ENCODE results near the gene CNOT3.
A peak's percentile ranks its signal among the peaks of the same experiment; 100 is the strongest.
"Not testable (repeated sequence)": the region's sequence is repeated elsewhere in the genome, so short reads cannot be mapped to it uniquely, and the experiment has no call there.

Gene CNOT3

GRCh38 chr19:54173359-54173699 lies 35.8 kb downstream of the CNOT3 start:
- DNase-seq = no peak

DNA sequence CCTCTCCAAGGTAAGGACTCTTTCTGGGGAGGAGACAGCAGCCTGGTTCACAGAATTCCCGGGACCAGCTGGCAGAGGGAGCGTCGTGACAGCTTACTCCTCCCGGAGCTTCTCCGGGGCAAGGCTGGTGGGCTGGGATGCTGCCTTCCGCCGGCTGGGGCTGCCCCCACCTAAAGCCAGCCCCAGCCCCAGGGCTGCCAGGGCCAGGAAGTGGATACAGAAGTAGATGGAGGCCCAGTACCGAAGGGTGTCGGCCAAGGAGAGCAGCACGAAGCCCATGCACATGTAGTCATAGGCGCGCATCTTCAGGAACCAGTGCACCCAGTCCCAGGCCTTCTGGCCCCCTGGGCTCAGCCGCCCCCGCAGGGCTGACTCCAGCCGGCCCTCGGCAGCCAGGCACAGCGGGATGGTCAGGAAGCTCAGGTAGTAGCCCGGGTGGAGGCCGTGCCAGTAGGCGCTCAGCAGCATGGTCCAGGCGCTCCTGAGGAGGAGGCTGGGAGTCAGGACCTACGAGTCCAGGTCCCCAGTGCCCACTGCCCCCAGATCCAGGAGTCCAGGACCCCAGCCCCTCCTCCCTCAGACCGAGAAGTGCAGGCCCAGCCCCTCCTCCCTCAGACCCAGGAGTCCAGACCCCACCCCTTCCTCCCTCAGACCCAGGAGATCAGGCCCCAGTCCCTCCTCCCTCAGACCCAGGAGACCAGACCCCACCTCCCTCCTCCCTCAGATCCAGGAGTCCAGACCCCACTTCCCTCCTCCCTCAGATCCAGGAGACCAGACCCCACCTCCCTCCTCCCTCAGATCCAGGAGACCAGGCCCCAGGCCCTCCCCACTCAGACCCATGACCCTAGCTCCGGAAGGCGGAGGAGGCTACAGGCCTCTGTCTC lies 36.6 kb downstream of the CNOT3 start:
- no peak for DNase-seq

DNA sequence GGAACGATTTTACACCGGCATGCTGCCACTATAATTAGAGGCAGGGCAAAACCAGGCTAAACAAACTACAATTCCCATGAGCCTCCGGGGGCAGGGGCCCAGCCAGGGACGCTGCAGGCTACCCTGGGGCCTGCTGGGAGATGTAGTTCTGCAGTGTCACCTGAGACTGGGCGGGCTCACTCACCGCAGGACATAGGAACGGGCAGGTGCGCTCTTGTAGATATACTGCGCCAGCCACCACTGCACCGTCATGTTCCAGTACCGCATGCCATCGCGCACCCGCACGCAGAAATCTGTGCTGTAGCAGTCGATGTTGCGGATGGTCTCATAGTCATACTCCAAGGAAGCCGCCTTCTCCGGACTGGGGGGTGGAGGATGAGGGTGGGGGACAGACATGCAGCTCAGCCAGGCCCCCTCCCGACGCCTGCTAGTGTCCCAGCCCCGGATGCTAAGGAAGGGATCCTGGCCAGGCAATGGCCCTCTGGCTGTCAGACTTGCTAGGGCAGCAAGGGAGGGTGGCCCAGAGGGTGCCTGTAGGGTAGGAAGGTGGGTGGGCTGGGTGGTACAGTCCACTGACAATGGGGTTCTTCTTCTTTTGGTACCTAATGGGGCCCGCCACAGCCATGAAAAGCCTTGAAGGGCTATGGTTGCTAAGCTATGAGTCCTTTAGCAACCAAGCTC lies 41.2 kb downstream of the CNOT3 start:
- DNase-seq = no peak

DNA sequence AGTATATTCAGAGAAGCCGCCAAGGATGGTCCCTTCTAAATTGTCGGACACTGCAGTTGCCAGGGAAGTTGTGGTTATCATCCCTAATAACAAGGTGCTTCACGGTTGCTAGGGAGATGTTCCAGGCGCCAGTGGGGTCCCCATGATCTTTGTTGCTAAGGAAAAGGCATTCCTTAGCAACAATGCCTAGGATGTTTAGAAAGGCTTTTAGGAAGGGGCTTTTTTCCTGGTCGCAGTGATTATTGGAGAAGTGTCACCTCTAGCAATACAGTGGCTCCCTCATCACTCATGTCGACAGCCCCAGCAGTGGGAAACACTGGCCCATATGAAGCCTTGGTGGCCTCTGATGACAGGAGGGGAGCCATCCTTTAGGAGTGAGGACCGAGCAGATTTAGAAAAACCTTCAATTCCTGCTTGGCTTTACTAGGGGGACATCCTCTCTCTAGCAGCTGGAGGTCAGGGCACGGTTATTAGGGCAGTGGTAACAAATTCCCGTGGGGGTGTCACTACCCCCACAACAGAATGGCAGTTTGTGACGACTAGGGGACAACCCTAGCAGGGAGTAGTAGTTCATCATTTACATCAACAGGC lies 41.8 kb downstream of the CNOT3 start:
- no peak for DNase-seq

GRCh38 chr19:54179921-54180461 lies 42.4 kb downstream of the CNOT3 start:
- DNase-seq = no peak

DNA sequence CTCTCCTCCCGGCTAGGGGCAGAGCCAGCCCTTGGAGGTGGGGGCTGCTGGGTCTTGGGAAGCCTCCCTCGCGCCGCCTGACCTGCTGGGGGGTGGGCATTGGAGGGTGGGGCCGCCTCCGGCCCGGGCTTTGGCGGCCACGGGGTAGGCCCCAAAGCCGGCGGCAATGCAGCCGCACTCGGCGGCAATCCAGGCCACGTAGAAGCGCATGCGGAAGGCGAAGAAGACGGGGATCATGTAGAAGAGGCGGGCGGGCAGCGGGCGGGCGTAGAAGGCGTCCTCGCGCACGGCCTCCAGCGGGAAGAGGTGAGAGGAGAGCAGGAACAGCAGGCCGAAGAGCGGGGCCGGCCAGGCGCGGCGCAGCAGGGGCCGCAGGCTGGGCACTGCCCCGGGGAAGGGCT lies 43.1 kb downstream of the CNOT3 start:
- no peak for DNase-seq

DNA sequence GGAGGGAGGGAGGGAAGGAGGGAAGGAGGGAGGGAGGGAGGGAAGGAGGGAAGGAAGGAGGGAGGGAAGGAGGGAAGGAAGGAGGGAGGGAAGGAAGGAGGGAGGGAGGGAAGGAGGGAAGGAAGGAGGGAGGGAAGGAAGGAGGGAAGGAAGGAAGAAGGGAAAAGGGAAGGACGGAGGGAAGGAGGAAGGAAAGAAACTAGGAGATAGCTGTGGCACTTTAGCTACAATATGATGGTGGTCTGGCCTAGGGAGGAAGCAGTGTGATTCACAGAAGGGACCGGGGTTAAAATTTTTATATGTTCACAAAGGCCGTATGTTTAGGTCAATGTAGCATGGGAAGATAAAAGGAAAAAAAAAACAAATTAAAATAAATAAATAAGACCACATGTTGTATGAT lies 44.3 kb downstream of the CNOT3 start:
- DNase-seq = not testable (repeated sequence)

DNA sequence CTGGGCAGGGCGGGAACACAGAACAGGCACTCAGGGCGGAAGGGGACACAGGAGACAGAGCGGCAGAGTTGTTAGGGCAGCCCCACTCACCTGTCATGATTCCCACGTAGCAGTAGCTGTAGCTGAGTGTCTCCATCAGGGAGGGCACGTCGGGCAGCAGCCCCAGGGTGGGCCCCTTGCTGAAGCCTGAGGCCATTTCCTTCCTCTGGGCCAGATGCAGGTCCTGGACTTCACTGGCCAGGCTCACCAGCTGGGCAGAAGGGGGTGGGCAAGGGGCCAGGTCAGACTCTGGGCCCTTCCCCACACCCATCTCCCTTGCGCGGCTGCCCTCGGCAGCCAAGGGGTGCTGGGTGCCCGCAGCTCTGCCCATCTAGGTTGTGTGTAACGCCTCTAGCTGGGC lies 45.9 kb downstream of the CNOT3 start:
- no peak for DNase-seq

DNA sequence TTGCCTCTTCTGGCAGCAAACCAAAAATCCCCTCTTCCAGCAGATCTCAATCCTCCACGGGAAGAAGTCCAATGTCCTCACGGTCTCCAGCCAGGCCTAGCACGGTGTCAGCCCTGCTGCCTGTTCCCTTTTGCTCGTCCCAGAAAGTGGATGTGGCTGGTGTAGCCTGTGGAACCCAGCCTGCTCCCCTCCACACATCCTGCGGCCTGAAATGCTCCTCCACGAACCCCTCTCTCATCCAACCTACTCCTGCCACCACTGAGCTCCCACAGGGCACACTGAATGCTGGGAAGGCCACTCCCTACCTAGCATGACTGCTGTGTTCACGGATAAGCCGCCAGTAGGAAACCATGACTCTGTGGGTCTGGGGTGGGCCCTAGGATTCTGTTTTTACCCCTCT lies 48.8 kb downstream of the CNOT3 start:
- DNase-seq = no peak

GRCh38 chr19:54186934-54187381 lies 49.4 kb downstream of the CNOT3 start:
- no peak for DNase-seq

- DNase-seq = no peak
These were observed 50.8 kb downstream of the CNOT3 start for GRCh38 chr19:54188215-54188871.

GRCh38 chr19:54189145-54189734 lies 51.7 kb downstream of the CNOT3 start, which contains the start of gene MBOAT7:
TSS of gene MBOAT7 (minus strand) at chr19:54189580. CDS start at chr19:54188508, 1,072 bp downstream.
- no peak for DNase-seq

- peak; percentile 97 for DNase-seq
These were observed 52.4 kb downstream of the CNOT3 start for GRCh38 chr19:54189735-54190502.

DNA sequence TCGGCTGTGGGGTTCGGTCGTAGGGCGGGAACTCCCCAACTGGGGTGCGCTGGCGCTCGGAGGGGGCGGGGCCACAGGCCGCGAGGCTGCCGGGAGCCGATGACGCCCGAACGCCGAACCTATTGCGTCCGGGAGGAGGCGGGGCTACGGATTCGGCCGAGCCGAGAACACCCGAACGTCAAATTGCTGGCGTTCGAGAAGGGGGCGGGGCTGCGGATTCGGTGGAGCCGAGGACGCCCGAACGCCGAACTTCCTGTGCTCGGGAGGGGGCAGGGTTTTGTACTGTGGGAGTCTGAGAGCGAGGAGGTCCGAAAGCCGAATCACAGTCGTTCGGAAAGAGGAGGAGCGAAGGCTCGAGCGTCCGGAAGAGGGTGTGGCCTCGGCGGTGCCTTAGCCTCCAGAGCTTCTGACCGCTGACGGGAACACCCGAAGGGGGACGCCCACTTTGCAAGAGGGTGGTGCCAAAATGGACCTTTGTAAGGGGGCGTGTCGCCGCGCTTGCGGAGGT lies 53.0 kb downstream of the CNOT3 start:
- DNase-seq = peak; percentile 92

DNA sequence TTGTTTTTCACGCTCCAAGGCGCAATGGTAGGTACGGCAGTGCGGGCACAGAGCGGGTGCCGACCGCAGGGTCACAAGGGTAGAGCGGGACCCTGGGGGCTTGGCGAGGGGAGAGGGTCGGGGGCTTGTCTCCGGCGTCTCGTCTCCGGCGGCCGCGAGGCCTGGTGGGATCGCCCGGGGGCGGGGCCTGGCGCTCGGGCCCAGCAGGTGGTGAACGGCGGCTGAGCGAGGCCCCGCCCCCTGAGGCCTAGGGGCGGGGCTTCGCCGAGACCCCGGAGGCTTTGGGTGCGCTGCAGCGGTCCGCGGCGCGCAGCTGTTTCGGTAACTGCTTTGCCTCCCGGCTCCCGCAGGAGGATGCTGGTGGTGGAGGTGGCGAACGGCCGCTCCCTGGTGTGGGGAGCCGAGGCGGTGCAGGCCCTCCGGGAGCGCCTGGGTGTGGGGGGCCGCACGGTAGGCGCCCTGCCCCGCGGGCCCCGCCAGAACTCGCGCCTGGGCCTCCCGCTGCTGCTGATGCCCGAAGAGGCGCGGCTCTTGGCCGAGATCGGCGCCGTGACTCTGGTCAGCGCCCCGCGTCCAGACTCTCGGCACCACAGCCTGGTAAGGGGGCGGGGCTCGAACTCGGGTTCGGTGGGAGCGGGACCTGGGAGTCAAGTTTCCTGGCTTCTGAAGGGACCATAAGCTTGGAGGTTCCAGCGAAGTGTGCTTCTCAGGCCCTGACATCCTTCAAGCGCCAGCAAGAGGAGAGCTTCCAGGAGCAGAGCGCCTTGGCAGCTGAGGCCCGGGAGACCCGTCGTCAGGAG lies 53.6 kb downstream of the CNOT3 start, which contains the start of gene TSEN34:
TSEN34 (plus strand) TSS at position 298 of the 800 bp plus-strand sequence; CDS start at position 355, 57 bp downstream.
- DNase-seq = peak; percentile 80

DNA sequence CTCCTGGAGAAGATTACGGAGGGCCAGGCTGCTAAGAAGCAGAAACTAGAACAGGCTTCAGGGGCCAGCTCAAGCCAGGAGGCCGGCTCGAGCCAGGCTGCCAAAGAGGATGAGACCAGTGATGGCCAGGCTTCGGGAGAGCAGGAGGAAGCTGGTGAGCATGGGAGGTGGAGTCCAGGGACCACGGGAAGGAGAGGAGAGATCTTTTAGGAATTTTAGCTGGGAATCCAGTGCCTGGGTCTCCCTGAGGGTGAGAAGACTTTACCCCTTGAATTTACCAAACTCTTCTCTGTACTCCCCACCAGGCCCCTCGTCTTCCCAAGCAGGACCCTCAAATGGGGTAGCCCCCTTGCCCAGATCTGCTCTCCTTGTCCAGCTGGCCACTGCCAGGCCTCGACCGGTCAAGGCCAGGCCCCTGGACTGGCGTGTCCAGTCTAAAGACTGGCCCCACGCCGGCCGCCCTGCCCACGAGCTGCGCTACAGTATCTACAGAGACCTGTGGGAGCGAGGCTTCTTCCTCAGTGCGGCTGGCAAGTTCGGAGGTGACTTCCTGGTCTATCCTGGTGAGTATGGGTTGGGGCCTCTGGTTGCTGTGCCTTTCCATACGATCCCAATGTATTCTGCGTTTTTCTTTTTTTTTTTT lies 54.4 kb downstream of the CNOT3 start:
- DNase-seq = no peak

- DNase-seq = no peak
These were observed 55.4 kb downstream of the CNOT3 start for GRCh38 chr19:54193011-54193410.

- not testable (repeated sequence) for DNase-seq
These were observed 56.9 kb downstream of the CNOT3 start for GRCh38 chr19:54194463-54194862.

GRCh38 chr19:54196536-54196935 lies 59.0 kb downstream of the CNOT3 start:
- DNase-seq = no peak

DNA sequence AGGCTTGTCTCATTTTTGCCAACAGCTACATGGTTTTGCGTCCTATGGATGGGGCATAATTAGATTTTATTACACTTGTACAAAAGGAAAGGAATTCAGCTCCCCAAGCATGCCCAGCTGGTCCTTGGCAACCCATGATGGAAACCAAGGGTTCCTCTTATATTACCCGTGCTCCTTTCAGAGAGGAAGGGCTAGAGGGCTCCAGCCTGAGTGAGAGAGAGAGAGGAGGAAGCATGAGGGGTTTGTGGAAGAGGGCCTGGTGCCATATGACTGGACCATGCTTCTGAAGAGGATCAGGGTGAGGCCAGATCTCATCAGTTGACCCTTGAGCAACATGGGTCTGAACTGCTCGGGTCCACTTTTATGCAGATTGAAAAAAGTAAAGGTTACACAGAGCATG lies 59.6 kb downstream of the CNOT3 start:
- no peak for DNase-seq

All from SHP77 treated with DMSO at 0.1 percent for 48 hours (cell line).